NCI-H526 (cell line): ENCODE data around the gene FASTKD1.
"Not testable (repeated sequence)": the region's sequence is repeated elsewhere in the genome, so short reads cannot be mapped to it uniquely, and the experiment has no call there.

Experiments used
- DNase-seq, 2 experiments: peaks; one replicate each; lab custom pipeline; 2025; lab: John Stamatoyannopoulos, UW

FASTKD1 gene

GRCh38 chr2:169569948-169570347 lies 3.7 kb downstream of the FASTKD1 start:
- no peak for DNase-seq

GRCh38 chr2:169565686-169566085 lies 8.0 kb downstream of the FASTKD1 start:
- DNase-seq, result no peak

DNA sequence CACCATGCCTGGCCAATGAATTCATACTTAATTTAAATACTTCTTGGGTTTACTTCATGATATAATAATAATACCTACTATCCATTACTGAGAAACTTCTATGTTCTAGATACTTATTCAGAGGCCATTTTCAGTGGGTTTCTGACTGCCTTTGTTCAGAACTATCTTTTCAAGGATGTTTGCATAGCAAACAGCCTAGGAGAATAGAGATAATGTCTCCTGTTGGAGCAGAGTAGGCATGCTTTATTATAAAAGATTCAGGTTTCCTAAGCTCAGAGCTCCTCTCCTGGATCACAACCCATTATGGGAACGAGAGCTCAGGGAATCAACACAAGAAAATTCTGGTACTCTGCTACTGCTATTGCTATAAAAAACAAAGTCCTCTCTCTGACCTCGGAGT lies 11.1 kb downstream of the FASTKD1 start:
- DNase-seq, result no peak

- not testable (repeated sequence) for DNase-seq
Observed at GRCh38 chr2:169562084-169562483, 11.6 kb downstream of the FASTKD1 start.

GRCh38 chr2:169561364-169561763 lies 12.3 kb downstream of the FASTKD1 start:
- no peak for DNase-seq

- no peak for DNase-seq
Observed at GRCh38 chr2:169546756-169547155, 26.9 kb downstream of the FASTKD1 start.

DNA sequence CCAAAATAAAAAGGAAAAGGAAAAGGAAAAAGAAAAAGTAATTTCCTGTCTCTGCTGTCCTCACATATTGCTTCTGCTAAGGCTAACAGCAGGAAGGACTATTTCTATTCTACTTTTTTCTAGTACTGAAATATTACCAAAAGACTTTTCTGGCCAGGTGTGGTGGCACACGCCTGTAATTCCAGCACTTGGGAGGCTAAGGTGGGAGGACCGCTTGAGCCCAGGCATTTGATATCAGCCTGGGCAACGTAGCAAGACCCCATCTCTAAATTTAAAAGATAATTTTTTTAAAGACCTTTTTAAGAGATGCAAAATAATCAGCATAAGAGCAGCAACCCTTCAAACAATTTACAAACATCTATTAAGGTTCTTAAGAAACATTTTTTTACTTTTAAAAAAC lies 31.2 kb downstream of the FASTKD1 start:
- no peak for DNase-seq

- no peak for DNase-seq
Observed at GRCh38 chr2:169540146-169540545, 33.5 kb downstream of the FASTKD1 start.

DNA sequence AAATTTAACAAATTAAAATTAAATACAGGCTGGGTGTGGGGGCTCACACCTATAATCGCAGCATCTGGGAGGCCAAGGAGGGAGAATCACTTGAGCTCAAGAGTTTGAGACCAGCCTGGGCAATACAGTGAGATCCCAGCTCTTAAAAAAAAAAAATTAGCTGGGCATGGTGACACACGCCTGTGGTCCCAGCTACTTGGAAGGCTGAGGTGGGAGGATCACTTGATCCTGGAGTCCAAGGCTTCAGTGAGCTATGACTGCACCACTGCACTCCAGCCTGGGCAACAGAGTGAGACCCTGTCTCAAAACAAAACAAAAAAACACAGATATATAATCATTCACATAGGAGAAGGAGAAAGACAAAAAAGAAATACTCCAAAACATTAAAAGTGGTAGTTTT lies 34.2 kb downstream of the FASTKD1 start:
- not testable (repeated sequence) for DNase-seq

GRCh38 chr2:169528271-169528701 lies 45.4 kb downstream of the FASTKD1 start:
- peak in 1 of 2 experiments; percentile 65 for DNase-seq

DNA sequence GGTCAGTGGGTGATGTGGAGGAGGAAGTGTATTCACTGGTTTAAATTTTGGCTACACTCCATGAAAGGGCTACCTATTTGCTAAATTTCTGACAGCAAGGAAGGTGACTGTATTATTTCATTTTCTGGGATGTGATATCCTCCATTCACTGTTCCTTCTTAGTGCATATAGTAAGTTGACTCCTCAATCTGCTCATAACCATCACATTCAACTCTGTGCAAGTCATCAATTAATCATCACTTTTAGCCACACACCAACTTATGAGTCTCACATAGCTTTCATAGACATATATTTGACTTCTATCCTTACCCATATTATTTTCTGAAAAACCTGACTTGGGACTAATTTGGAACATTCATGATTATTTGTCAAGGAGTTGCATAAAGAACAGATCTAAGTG lies 47.2 kb downstream of the FASTKD1 start:
- no peak for DNase-seq

DNA sequence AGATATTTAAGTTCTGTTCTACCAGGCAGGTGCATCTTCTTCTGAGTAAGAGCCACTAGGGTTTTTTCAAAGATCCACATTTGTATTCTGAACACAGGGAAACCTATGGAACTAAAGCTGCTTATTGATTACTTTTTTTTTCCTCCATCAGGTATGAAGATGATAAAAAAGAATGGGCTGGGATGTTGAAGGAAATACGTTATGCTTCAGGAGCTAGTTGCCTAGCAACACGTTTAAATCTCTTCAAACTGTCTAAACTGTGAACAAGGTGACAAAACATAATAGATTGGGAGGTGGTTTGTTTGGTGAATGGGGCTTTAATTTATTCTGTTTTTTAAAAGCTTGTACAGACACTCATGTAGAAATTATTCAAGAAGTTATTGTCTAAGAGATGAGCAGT lies 48.2 kb downstream of the FASTKD1 start:
- peak in 1 of 2 experiments; percentile 4 for DNase-seq

DNA sequence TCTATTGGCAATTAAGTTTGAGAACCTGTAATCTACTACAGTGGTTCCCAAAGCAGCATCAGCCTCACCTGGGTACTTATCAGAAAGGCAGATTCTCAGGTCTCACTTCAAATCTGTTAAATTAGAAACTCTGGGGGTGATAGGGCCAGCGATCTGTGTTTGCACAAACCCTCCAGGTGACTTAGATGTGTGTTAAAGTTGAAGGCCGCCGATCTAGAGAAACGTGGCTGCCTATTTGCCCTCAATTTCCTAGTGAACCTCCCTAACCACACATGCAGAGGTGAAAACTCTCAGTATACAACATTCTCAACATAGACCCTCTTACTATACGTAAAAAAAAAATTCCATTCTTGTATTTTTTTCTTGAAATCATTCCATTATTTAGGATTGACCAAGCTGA lies 50.0 kb downstream of the FASTKD1 start:
- DNase-seq, result no peak

- no peak for DNase-seq
Observed at GRCh38 chr2:169520896-169521295, 52.8 kb downstream of the FASTKD1 start.

GRCh38 chr2:169516488-169516995 lies 57.1 kb downstream of the FASTKD1 start:
- DNase-seq, result not testable (repeated sequence)

DNA sequence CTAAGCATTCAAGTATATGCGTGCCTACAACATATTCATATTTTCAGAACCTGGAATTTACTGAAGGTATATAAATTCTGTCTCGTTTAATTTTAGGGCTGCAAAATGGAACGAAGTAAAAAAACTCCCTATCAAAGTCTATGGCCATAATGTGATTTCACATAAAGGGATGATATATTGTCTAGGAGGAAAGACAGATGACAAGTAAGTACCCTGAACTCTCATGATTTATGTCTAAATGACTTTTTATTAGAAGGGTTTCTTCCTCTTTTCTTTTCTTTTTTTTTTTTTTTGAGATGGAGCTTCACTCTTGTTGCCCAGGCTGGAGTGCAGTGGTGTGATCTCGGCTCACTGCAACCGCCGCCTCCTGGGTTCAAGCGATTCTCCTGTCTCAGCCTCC lies 58.9 kb downstream of the FASTKD1 start:
- DNase-seq, result not testable (repeated sequence)

GRCh38 chr2:169513926-169514325 lies 59.7 kb downstream of the FASTKD1 start:
- no peak for DNase-seq

GRCh38 chr2:169513094-169513493 lies 60.6 kb downstream of the FASTKD1 start:
- no peak for DNase-seq

GRCh38 chr2:169512525-169512924 lies 61.1 kb downstream of the FASTKD1 start:
- no peak for DNase-seq

- no peak for DNase-seq
Observed at GRCh38 chr2:169511818-169512217, 61.8 kb downstream of the FASTKD1 start.

- DNase-seq, result no peak
Observed at GRCh38 chr2:169510496-169510895, 63.2 kb downstream of the FASTKD1 start.

GRCh38 chr2:169509955-169510354 lies 63.7 kb downstream of the FASTKD1 start:
- no peak for DNase-seq

DNA sequence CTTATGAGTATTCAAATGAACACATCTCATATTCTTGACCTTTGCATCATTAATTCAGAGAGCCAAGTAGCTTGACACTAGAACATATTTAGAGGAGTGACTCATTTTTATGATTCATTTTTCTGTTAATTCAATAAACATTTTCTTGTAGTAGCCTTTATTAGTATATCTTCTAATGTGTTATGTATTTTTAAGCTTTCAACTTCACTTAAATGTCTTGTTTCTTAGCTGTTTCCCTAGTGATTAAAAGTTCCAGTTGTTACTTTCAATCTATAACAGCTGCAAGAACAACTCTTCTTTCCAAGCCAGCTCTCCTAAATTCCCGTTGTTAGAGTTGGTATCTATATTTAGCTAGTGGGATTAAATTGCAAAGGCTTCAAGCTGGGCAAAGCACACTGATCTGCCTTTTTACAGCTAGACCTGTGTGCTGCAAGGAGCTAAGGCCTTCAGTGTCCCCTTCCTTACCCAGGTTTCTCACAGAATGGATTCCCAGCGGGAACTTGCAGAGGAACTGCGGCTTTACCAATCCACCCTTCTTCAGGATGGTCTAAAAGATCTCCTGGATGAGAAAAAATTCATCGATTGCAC lies 64.3 kb downstream of the FASTKD1 start, which contains the start of gene KLHL41:
KLHL41 (plus strand) TSS at position 405 of the 588 bp plus-strand sequence; CDS start at position 482, 77 bp downstream.
- DNase-seq, result no peak

DNA sequence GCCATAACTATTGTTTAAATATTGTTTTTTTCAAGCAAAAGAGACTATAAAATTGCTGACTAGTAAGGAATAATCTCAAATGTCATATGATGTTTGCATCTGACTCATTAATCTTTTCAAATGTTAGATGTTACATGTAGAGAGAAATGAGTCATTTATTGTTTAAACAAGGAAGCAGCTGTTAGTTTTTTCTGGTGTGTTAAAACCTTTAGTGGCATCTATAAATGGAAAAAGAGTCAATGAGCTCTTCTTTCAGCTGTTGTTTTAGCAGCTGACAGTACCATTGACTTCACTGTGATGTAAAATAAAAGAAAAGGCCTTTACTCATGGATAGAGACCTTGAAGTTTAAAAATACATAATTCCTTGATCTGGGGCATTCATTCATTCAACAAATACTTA lies 66.0 kb downstream of the FASTKD1 start:
- no peak for DNase-seq
